PC-3 (cell line): ENCODE data around the gene TXNDC11. TPM values are rescaled to one million over a fixed set of nuclear protein-coding genes. Genes with fewer than 3 reads are reported as not detected.

ENCODE experiments used
- ATAC-seq: fragments of 200-7000 bp; cut with Tn5 transposase; 2 replicates; pipeline ENCODE4 v1.9.1; 2020; ENCODE audit warnings: mild to moderate bottlenecking, moderate library complexity
- BruUV-seq: library from RNA; stranded (reverse); fragments of 400-500 nt; replicated peaks from 2 replicates; lab custom pipeline; 2021; lab: Mats Ljungman, UMichigan
- CTCF ChIA-PET: fragments of 300-600 bp; sonication (Branson Sonifier 250); formaldehyde crosslinking; loops from one replicate; lab custom pipeline; 2022; ENCODE audit warnings: antibody characterized with exemption; lab: Charles Lee
- POLR2A ChIA-PET: fragments of 300-600 bp; sonication (Branson Sonifier 250); formaldehyde crosslinking; loops from one replicate; lab custom pipeline; 2022; ENCODE audit warnings: antibody characterized with exemption; ENCODE audit not compliant: unreplicated experiment; lab: Charles Lee
- DNase-seq: peaks from one replicate; pipeline ENCODE4 v3.0.0-alpha.2; 2015
- H2AFZ ChIP-seq: fragments of 300-600 bp; sonication (generic); 2 replicates; pipeline ENCODE4 v1.6.0; 2016; ENCODE audit warnings: antibody characterized with exemption, low read length
- H3F3A ChIP-seq: fragments of 300-600 bp; sonication (generic); one replicate; pipeline ENCODE4 v1.6.0; 2017; ENCODE audit warnings: antibody characterized with exemption, low read length, control low read depth, mild to moderate bottlenecking; ENCODE audit not compliant: unreplicated experiment
- H3K27ac ChIP-seq: fragments of 300-600 bp; sonication (generic); 2 replicates; pipeline ENCODE4 v1.5.1; 2016; ENCODE audit warnings: mild to moderate bottlenecking, low read length
- H3K27me3 ChIP-seq: fragments of 300-600 bp; sonication (generic); 2 replicates; pipeline ENCODE4 v1.6.1; 2016; ENCODE audit warnings: low read length, mixed read lengths
- H3K36me3 ChIP-seq: fragments of 300-600 bp; sonication (generic); 2 replicates; pipeline ENCODE4 v1.6.1; 2016; ENCODE audit warnings: low read depth, mixed run types, low read length, mixed read lengths
- H3K4me1 ChIP-seq: fragments of 300-600 bp; sonication (generic); 2 replicates; pipeline ENCODE4 v1.5.1; 2016; ENCODE audit warnings: low read length; ENCODE audit not compliant: insufficient read depth
- H3K4me2 ChIP-seq: fragments of 300-600 bp; sonication (generic); 2 replicates; pipeline ENCODE4 v1.6.0; 2016; ENCODE audit warnings: low read length
- H3K4me3 ChIP-seq: fragments of 300-600 bp; sonication (generic); 2 replicates; pipeline ENCODE4 v1.5.1; 2016; ENCODE audit warnings: mild to moderate bottlenecking, low read length, mixed read lengths
- H3K79me2 ChIP-seq: fragments of 300-600 bp; sonication (generic); 2 replicates; pipeline ENCODE4 v1.6.1; 2017; ENCODE audit warnings: low read length, mixed read lengths
- H3K9ac ChIP-seq: fragments of 300-600 bp; sonication (generic); 2 replicates; pipeline ENCODE4 v1.6.0; 2016; ENCODE audit warnings: mild to moderate bottlenecking, low read length
- H3K9me2 ChIP-seq: fragments of 300-600 bp; sonication (generic); replicated peaks from 2 replicates; pipeline ENCODE4 v1.6.1; 2016; ENCODE audit warnings: mixed run types, low read length, mixed read lengths
- H3K9me3 ChIP-seq: fragments of 300-600 bp; sonication (generic); 2 replicates; pipeline ENCODE4 v1.6.1; 2016; ENCODE audit warnings: low read length, mixed read lengths
- H4K20me1 ChIP-seq: fragments of 300-600 bp; sonication (generic); 2 replicates; pipeline ENCODE4 v1.6.1; 2016; ENCODE audit warnings: low read length, mixed read lengths
- CTCF ChIP-seq: fragments of 300-600 bp; sonication (generic); conservative IDR thresholded peaks from 2 replicates; pipeline ENCODE4 v1.5.1; 2017; ENCODE audit warnings: antibody characterized with exemption, low read depth, mild to moderate bottlenecking, low read length
- EZH2 ChIP-seq: fragments of 300-600 bp; sonication (generic); IDR thresholded peaks from one replicate; pipeline ENCODE4 v1.6.1; 2017; ENCODE audit warnings: antibody characterized with exemption, mild to moderate bottlenecking, low read length; ENCODE audit not compliant: unreplicated experiment
- EZH2phosphoT487 ChIP-seq: fragments of 300-600 bp; sonication (generic); IDR thresholded peaks from 2 replicates; pipeline ENCODE4 v1.6.1; 2018; ENCODE audit warnings: mild to moderate bottlenecking, antibody characterized with exemption, low read length, borderline replicate concordance
- intact Hi-C: fragments of 100-400 bp; cut with micrococcal nuclease; formaldehyde crosslinking; loops from 2 replicates; pipeline ENCODE4 v1.9.0; 2023
- total RNA-seq: library from RNA; depleted of rRNA; stranded (reverse); fragments of >200 nt; gene quantifications from 2 replicates; pipeline ENCODE4 v1.2.3, GENCODE V29; 2014

TXNDC11 gene
- total RNA-seq, 1 experiment from 2014 or later: 20.2 TPM

DNA sequence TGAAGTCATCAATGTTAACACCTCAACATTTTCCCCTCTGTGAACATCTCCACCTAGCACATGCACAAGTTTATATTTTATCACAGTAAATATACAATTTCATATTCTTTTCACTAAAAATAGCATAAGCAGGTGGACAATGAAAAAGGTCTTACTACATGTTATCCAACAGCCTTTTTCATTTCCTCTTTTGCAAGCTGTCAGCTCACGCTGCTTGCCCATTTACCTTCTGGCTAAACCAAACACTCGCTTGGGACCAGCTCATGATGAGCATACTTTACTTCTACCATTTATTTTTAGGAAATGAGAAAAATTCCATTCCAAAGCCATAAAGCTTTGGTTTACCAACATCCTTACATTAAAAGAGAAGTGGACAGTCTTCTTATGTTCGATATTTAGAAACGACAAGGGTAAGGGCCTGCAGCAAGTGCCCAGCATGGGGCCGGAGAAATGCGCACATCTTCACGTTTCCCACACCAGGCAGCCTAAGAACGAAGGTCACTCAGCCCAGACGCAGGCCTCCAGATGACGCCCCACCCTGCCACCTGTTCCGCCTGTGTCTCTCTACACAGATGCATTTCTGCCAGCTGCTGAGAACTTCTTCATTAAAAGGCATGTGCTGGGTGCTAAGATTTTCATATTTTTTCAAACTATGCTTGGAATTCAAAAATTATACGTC is 60.5 kb downstream of the TXNDC11 start:
- Histone ChIP-seq H3K27ac (no peak overlapping the region), H2AFZ (no peak overlapping the region), H4K20me1 (no peaks in the 10 kb centered on the region), H3K4me3 (no peak overlapping the region), H3K4me2 (no peak overlapping the region), H3K4me1 (0 out of 2 replicates have a peak, but pooled peaks cover 5% of the 10 kb centered on the region), H3K36me3 (peaks cover 2% of the 10 kb centered on the region; the same call in 1 of the 2 replicates), H3K27me3 (no peaks in the 10 kb centered on the region), H3K9ac (no peak overlapping the region), H3F3A (no peaks in the 10 kb centered on the region), H3K9me3 (no peaks in the 10 kb centered on the region), H3K79me2 (no peaks in the 10 kb centered on the region), H3K9me2 (no peaks in the 10 kb centered on the region)
- intact Hi-C loops: no loop called here
- CTCF ChIA-PET: no interaction called here
- no peak for DNase-seq
- TF ChIP-seq EZH2phosphoT487: no peak
- TF ChIP-seq CTCF: no peak
- no peak for TF ChIP-seq EZH2
- POLR2A ChIA-PET: no interaction called here
- BruUV-seq: no TSS peak
- ATAC-seq: no peak

DNA sequence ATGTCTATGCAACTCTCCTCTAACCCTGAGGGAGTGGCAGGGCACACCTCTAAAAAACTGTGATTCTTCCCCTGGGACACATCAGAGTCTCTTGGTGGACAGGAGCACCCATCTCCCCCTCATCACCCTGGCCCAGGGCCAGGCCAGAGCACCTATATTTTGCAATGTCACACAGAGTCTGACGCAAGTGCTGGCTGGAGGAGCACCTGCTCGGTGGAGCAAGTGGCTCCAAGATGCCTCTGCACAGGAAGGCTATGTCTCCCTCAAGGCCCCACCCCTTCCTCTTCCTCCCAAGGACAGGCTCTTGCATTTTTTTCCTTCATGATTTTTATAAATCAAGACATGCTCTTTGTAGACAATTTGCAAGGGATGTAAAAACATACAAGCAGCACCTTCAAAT is 61.1 kb downstream of the TXNDC11 start:
- Histone ChIP-seq H2AFZ (no peak overlapping the region), H3K4me3 (no peak overlapping the region), H3K27ac (no peak overlapping the region), H3K4me2 (no peak overlapping the region), H3K79me2 (no peaks in the 10 kb centered on the region), H3K27me3 (no peaks in the 10 kb centered on the region), H4K20me1 (no peaks in the 10 kb centered on the region), H3K9ac (no peak overlapping the region), H3K9me2 (no peaks in the 10 kb centered on the region), H3K4me1 (0 out of 2 replicates have a peak, but pooled peaks cover 3% of the 10 kb centered on the region), H3F3A (no peaks in the 10 kb centered on the region), H3K36me3 (peaks cover 2% of the 10 kb centered on the region; the same call in 1 of the 2 replicates), H3K9me3 (no peaks in the 10 kb centered on the region)
- TF ChIP-seq EZH2 (no peak), CTCF (no peak), EZH2phosphoT487 (no peak)
- intact Hi-C loops: no loop called here
- no TSS peak for BruUV-seq
- CTCF ChIA-PET: no interaction called here
- DNase-seq: no peak
- ATAC-seq: no peak
- POLR2A ChIA-PET: no interaction called here
